HG03045 (cell line): ENCODE data around the gene PRDM8.

Experiments used
- ATAC-seq: cut with Tn5 transposase; IDR thresholded peaks from one replicate; pipeline ENCODE4 v1.9.1; 2021; ENCODE audit warnings: mild to moderate bottlenecking, moderate library complexity; ENCODE audit not compliant: unreplicated experiment

Gene PRDM8

DNA sequence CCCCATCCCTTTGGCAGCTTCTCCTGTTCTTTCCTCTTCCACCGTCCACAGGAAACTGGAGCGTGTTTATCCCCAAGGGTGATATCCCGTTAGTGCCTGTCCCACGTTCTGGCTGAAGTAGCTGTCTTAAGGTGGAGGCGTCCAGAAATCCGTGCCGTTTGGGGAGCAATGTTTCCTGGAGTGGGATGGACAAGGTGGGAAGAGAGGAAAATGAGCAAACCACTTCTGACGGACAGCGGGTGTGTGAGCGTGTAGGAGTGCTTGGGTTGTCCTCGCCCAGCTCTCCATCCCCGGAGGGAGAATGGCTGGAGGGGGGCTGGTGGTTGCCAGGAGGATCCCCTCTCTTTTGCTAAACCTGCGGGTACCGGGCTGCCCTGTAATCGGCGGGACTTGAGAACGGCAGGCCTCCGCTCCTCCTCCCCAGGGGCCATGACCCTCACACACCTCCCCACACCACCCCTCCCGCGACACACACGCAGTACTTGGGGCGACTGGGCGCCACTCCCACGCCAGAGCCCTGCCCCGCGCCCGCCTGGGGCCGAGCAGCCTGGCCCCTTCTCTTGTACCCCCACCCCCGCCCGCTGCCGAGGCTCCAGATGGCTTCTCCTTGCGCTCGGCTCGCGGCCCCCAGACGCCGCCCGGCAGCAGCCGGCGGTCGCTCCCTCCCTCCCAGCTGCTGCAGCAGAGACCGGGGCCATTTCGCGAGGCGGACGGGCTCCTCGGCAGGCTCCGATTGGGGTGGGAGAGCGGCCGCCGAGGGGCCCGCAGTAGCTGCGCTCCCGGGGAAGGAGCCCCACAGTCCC lies 13.9 kb upstream of the PRDM8 start:
- no peak for ATAC-seq

GRCh38 chr4:80184053-80184824 lies 13.1 kb upstream of the PRDM8 start:
- ATAC-seq, result peak; percentile 96

DNA sequence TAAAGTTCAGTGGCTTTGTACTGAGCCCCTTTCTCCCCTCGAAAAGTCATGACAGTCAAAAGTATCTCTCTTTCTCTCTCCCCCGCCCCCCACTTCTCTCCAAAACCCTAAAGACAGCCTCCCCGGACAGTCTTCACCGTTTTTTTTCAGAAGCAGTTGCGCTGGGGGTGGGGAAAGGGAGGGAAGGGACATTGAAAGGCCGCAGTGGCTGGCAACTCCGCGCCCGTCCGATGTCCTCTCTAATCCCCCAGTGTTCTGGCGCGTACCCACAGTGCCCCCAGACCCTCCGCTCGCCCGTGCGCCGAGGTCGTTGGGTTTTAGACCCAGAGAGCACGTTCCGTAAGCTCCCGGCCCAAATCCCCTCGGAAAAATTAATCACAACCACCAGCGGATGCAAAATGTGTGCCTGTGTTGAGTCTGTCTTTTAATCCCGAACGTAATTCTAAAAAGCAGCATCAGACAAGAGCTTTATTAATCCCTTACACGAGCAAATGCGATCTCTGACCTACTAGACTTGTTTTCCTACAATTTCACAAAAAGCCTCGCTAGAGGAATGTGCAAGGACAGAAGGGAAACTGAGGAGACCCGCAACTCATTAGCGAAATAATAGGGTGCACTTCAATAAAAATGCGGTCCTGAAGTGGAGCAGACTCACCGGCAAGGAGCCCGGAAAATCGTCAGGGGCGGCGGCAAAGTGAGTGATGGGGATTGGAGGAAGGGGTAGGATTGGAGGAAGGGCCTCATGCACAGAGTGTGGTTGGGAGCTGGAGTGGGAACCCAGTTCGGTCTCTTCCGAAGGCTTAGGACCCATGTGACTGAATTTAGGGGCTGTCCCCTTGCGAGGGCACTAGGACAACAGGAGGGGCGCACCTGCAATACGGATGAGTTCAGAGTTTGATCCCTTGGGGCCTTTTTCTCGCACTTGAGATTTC lies 12.2 kb upstream of the PRDM8 start:
- no peak for ATAC-seq

DNA sequence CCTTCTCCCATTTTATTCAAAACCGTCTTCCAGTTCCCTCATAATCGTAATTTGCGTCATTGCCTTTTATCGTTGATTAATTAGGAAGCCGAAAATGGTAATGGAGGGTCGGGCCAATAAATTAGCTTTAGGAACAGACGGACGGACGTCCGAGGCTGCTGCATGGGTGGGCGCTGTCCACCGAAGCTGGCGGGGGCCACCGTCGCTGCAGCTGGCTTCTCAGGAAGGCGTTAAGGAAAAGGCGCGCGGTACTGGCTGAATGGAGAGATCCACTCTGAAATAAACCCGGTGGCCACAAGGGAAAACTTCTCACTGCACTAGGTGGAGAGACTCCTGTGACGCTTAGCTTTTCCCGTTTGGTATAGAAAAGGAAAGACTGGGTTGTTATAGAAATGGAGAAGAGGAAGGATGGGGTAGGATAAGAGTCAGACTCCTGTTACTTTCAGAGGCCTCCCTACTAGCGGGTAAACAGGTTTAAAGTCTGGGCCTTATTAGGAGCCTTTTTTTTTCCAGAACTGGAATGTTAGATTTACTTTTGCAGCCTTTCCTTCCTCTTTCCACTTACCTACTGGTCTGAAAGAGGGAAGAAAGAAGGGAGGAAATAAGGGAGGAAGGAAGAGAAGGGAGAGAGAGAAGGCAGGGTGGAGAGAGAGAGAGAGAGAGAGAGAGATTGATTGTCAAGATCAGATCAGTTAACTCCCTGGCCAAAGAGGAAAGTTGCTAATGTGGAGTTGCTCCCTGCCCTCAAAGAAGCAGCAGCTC lies 11.3 kb upstream of the PRDM8 start:
- ATAC-seq, result no peak

- no peak for ATAC-seq
Measured at GRCh38 chr4:80186676-80187075, 10.6 kb upstream of the PRDM8 start.

GRCh38 chr4:80187677-80188076 lies 9.6 kb upstream of the PRDM8 start:
- ATAC-seq, result no peak

GRCh38 chr4:80188457-80188800 lies 8.9 kb upstream of the PRDM8 start:
- no peak for ATAC-seq

- ATAC-seq, result no peak
Measured at GRCh38 chr4:80188801-80189458, 8.4 kb upstream of the PRDM8 start.

- no peak for ATAC-seq
Measured at GRCh38 chr4:80189581-80189955, 7.7 kb upstream of the PRDM8 start.

DNA sequence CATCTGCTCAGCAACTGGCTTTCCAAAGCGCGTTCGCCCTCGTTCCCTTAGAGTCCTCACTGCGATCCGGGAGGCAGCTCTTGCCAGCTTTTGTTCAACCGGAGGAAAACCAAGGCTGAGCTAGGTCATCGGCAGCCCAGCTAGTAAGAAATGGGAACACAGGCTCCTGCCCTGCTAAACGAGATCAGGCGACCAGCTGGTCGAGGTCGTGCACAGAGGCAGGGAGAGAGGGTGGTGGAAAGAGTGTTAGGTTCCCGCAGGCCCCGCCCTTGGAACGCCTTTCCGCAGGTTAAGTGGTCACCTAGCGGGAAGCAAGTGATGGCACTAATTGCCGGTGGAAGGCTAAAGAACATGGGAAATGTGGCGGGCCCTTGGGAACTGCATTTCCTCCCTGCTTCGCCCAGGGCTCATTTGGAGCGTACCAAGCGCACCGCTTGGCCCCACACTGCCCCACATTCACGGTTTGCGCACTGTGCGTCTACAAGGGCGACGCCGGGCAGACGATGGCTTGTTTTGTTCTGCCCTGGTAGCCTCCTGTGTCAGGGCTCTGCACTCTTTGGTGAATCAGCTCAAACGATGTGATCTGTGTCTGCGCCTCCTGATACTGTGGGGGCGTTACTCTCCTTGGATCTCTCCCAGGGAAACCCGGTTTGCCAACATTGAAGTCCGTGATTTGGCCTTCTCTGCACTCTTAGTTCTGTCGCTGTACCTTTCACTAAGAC lies 7.2 kb upstream of the PRDM8 start:
- ATAC-seq, result no peak

DNA sequence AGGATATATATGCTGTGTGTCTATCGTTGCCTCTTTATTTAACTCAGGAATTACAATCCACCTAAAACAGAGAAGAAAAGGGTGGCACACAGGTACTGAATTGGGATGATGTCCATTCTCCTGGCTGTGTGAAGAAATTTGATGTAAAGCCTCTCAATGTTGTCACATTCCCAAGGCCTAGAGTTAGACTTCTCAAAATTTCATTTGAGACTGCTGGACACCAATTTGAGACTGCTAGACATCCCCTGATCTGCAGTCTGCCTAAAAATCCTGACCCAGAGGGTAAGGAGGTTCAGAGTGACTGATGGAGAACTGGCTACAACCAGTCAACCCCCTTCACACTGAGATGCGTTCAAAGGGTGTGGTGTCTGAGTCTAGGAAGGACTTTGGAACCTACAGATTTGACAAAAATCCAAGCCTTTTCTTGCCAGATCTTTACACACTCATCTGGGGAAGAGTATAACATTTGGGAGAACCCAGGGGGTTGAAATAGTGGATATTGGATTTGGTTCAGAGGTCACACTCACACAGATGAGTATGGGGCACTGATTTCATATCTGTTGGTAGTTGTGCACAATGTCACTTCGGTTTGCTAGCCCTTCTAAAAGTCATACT lies 4.9 kb upstream of the PRDM8 start:
- ATAC-seq, result no peak

GRCh38 chr4:80192937-80193336 lies 4.4 kb upstream of the PRDM8 start:
- ATAC-seq, result no peak

- ATAC-seq, result no peak
Measured at GRCh38 chr4:80195441-80196140, 1.7 kb upstream of the PRDM8 start.

- no peak for ATAC-seq
Measured at GRCh38 chr4:80196259-80196921, 913 bp upstream of the PRDM8 start.

GRCh38 chr4:80197601-80198440 lies 518 bp downstream of the PRDM8 start:
- ATAC-seq, result no peak

DNA sequence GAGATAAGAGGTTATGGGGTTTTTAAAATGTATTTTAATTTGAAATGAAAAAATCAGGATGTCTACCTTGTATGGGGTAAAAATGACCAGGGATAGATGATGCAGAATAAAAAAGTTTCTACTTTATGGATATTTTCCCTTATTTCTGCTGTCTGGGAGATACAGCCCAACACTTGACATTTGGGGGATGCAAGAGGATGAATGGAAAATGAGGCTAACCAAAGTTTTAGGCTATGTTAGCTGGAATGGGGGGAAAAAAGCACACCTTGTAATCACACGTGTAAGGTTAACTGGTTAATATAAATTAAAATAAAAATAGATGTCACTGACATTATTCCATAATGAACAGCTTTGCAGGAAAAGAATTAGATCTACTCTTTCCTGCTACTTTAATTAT lies 1.1 kb downstream of the PRDM8 start:
- no peak for ATAC-seq

DNA sequence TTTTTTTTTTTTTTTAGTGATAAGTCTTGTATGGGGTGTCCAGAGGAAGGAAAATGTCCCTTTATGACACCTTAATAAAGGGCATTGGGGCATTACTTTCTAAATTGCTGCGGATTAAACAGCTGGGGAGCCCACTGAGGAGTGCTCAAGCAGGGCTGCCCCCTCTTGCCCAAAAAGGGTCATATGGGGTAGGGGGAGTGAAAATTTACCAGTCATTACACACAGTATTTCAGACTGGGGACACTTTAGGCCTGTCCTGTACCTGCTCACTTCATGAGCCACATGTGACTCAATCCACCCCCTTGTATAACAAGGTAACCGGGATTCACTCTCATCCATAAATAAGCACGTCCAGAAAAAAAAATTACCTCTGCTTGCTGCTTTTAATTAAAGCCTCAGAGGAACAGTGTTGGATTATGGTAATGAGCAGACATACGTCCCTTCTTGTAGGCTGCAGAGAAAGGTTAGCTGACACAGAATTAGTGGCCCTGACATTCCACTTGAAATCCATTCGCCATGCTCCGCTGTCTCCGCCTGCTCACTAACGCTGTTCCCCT lies 1.8 kb downstream of the PRDM8 start:
- ATAC-seq, result no peak
